ENCODE data around the gene ZNF599.

Gene ZNF599

GRCh38 chr19:34734537-34735103 is 38.4 kb downstream of the ZNF599 start:
- DNase-seq: no peak

GRCh38 chr19:34733746-34734536 is 39.1 kb downstream of the ZNF599 start, which contains the start of gene ZNF181:
ZNF181 (plus strand) TSS chr19:34734243; CDS start chr19:34735038, 795 bp downstream.
- peak; percentile 79 to 86 for DNase-seq

GRCh38 chr19:34733266-34733745 is 39.7 kb downstream of the ZNF599 start:
- DNase-seq: no peak

GRCh38 chr19:34732612-34733211 is 40.3 kb downstream of the ZNF599 start:
- no peak for DNase-seq

- DNase-seq: no peak
These were observed 41.1 kb downstream of the ZNF599 start for GRCh38 chr19:34731964-34732363.

GRCh38 chr19:34731019-34731829 is 41.8 kb downstream of the ZNF599 start:
- DNase-seq: no peak

DNA sequence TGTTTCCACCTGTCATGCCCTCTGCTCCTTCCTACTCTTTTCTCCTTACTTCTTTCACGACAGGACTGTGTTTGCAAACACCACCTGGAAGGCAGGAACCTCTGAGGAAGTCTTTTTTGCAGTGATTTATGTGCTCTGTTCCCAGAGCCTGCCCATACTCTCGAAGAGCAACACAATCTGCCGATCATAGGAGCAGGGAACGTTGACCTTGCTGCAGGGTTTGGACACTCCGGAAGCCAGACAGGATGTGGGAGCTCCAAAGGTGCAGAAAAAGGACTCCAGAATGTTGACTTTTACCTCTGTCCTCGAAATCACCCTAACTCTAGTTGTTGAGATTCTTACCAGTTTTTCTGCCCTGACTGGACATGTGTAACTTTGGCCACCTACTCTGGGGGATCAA is 47.6 kb downstream of the ZNF599 start:
- no peak for DNase-seq

GRCh38 chr19:34722353-34722752 is 50.7 kb downstream of the ZNF599 start:
- no peak for DNase-seq

- DNase-seq: no peak
These were observed 57.7 kb downstream of the ZNF599 start for GRCh38 chr19:34715357-34715756.

GRCh38 chr19:34713262-34713637 is 59.8 kb downstream of the ZNF599 start:
- DNase-seq: no peak

DNA sequence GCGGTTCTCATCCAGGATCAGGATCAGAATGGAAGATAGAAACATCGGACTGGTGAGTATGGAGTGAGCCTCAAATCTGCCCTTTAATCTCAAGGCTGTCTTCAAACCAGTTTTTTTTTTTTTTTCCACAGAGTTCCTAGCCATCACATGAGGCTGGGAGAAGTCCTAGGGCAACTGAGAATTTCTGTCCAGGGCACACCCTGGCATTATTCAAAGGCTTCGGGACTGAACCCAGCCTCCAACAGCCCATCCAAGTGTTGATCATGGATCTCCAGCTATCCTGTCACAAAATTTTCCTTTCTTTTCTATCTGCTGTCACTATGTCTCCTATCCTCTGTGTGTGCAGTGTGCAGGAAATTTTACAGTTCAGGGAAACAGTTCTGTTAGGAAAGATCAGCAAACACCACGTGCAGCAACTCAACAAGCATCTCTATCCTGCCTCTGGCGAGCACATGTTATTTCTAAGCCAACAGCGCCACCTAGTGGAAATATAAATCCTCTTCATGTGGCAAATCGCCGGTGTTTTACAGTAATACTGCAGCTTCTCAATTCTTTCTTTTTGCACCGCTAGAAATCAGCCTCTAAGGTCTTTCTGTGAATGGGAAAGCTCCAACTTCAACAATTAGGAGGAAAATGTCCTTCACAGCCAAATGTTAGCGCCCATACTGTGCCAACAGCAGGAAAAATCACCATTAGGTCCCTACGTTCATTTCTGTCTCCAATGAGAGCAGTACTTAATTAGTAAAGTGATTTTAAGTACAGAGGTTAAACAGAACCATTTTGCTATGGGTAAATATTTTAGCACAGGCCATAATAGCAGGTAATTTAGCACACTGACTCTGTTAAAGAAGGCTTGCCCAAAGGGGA is 60.4 kb downstream of the ZNF599 start:
- peak in 1 of 2 experiments; percentile 45 for DNase-seq

DNA sequence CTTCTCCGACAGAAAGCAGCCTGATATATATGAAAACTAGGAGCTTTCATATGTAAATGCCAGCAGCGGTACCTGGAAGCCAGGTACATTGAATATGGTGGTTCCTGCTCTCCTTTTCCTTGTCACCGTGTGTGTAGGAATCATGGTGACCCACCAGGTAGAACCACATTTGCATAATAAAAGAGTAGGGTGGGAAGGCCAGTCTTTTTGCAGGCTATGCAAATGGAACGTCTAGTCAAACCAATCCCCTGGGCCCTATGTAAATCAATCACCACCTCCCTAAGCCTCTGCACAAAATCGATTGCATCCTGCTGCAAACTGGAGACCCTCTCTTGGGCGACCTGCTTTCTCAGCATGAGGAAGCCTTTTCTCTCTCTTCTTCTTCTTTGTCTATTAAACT is 61.1 kb downstream of the ZNF599 start:
- DNase-seq: no peak
